SU-DHL-6 (cell line): ENCODE results near the gene TBL2.

ENCODE experiments used
- H2AFZ ChIP-seq: fragments of 200-600 bp; sonication (generic); 2 replicates; pipeline ENCODE4 v1.6.1; 2014; ENCODE audit warnings: low read depth, mild to moderate bottlenecking, moderate library complexity, mixed read lengths, antibody characterized with exemption, low read length; ENCODE audit not compliant: severe bottlenecking
- H3F3A ChIP-seq: fragments of 200-600 bp; shearing (Covaris generic); 2 replicates; pipeline ENCODE4 v1.6.0; 2016; ENCODE audit warnings: antibody characterized with exemption, mild to moderate bottlenecking; ENCODE audit not compliant: insufficient read depth
- H3K27ac ChIP-seq: fragments of 200-600 bp; sonication (generic); 2 replicates; pipeline ENCODE4 v1.5.1; 2016; ENCODE audit warnings: low read depth, mild to moderate bottlenecking, low read length, moderate library complexity, mixed read lengths
- H3K27me3 ChIP-seq: fragments of 200-600 bp; sonication (generic), shearing (Covaris generic); 2 replicates; pipeline ENCODE4 v1.6.0; 2014; ENCODE audit warnings: mild to moderate bottlenecking, low read length
- H3K36me3 ChIP-seq: fragments of 200-600 bp; sonication (generic); 2 replicates; pipeline ENCODE4 v1.6.1; 2014; ENCODE audit warnings: mild to moderate bottlenecking, low read length, mixed read lengths
- H3K4me2 ChIP-seq: fragments of 300-600, 200-600 bp; shearing (Covaris generic), sonication (generic); 2 replicates; pipeline ENCODE4 v1.6.0; 2014; ENCODE audit warnings: low read length, low read depth, mild to moderate bottlenecking; ENCODE audit not compliant: poor library complexity, severe bottlenecking
- H3K4me3 ChIP-seq: fragments of 200-600 bp; sonication (generic); 2 replicates; pipeline ENCODE4 v1.5.1; 2014; ENCODE audit warnings: antibody characterized with exemption, low read length, mild to moderate bottlenecking, mixed read lengths; ENCODE audit not compliant: insufficient read depth, poor library complexity, severe bottlenecking
- H3K79me2 ChIP-seq: fragments of 200-600 bp; sonication (generic); 2 replicates; pipeline ENCODE4 v1.6.1; 2014; ENCODE audit warnings: mild to moderate bottlenecking, low read length, moderate library complexity; ENCODE audit not compliant: insufficient read depth
- H3K9ac ChIP-seq: fragments of 200-600 bp; sonication (generic); 2 replicates; pipeline ENCODE4 v1.7.0; 2014; ENCODE audit warnings: mild to moderate bottlenecking, low read length
- H3K9me2 ChIP-seq: fragments of 200-600 bp; sonication (generic); replicated peaks from 2 replicates; pipeline ENCODE4 v1.6.1; 2014; ENCODE audit warnings: low read length; ENCODE audit not compliant: insufficient read depth
- H3K9me3 ChIP-seq: fragments of 200-600 bp; sonication (generic); 2 replicates; pipeline ENCODE4 v1.6.1; 2014; ENCODE audit warnings: low read length, mixed read lengths; ENCODE audit not compliant: insufficient read depth
- H4K20me1 ChIP-seq: fragments of 200-600 bp; sonication (generic); 2 replicates; pipeline ENCODE4 v1.6.1; 2014; ENCODE audit warnings: low read depth, mild to moderate bottlenecking, antibody characterized with exemption, low read length, moderate library complexity, mixed read lengths
- CTCF ChIP-seq: fragments of 200-600 bp; sonication (generic); IDR thresholded peaks from one replicate; pipeline ENCODE4 v1.5.1; 2017; ENCODE audit warnings: antibody characterized with exemption, mild to moderate bottlenecking, low read length, moderate library complexity; ENCODE audit not compliant: insufficient read depth, poor library complexity, severe bottlenecking
- EZH2phosphoT487 ChIP-seq: fragments of 200-600 bp; sonication (generic), shearing (Covaris generic); conservative IDR thresholded peaks from 2 replicates; pipeline ENCODE4 v1.6.1; 2018; ENCODE audit warnings: mild to moderate bottlenecking, antibody characterized with exemption, low read length, moderate library complexity, mixed read lengths

TBL2 gene

GRCh38 chr7:73573791-73574190 is 4.6 kb downstream of the TBL2 start:
- H3K4me2 ChIP-seq, result no peak overlapping the region
- no peak overlapping the region for H3K4me3 ChIP-seq
- TF ChIP-seq CTCF (no peak), EZH2phosphoT487 (no peak)
- H4K20me1 ChIP-seq, result no peaks in the 10 kb centered on the region
- peaks cover 2% of the 10 kb centered on the region; the same call in 1 of the 2 replicates for H3K36me3 ChIP-seq
- no peaks in the 10 kb centered on the region for H3K9me3 ChIP-seq
- H3K9me2 ChIP-seq, result no peaks in the 10 kb centered on the region
- no peaks in the 10 kb centered on the region for H3K27me3 ChIP-seq
- H3K27ac ChIP-seq, result no peak overlapping the region
- peaks cover under 1% of the 10 kb centered on the region; the same call in 1 of the 2 replicates for H3F3A ChIP-seq
- no peak overlapping the region for H3K9ac ChIP-seq
- H3K79me2 ChIP-seq, result peaks cover 19% of the 10 kb centered on the region
- H2AFZ ChIP-seq, result no peak overlapping the region

- Histone ChIP-seq H3K27me3 (no peaks in the 10 kb centered on the region), H2AFZ (no peak overlapping the region), H3K27ac (no peak overlapping the region), H3K9ac (no peak overlapping the region), H3F3A (no peaks in the 10 kb centered on the region), H3K79me2 (peaks cover 19% of the 10 kb centered on the region), H3K9me3 (no peaks in the 10 kb centered on the region), H4K20me1 (no peaks in the 10 kb centered on the region), H3K4me2 (no peak overlapping the region), H3K9me2 (no peaks in the 10 kb centered on the region), H3K4me3 (no peak overlapping the region), H3K36me3 (peaks cover 2% of the 10 kb centered on the region; the same call in 1 of the 2 replicates)
- TF ChIP-seq CTCF (no peak), EZH2phosphoT487 (no peak)
These were observed 5.1 kb downstream of the TBL2 start for GRCh38 chr7:73573276-73573675.

GRCh38 chr7:73572767-73573186 is 5.6 kb downstream of the TBL2 start:
- Histone ChIP-seq H3K36me3 (peaks cover 2% of the 10 kb centered on the region; the same call in 1 of the 2 replicates), H3K9me3 (no peaks in the 10 kb centered on the region), H3F3A (no peaks in the 10 kb centered on the region), H3K9me2 (no peaks in the 10 kb centered on the region), H3K4me2 (no peak overlapping the region), H3K4me3 (no peak overlapping the region), H2AFZ (no peak overlapping the region), H4K20me1 (no peaks in the 10 kb centered on the region), H3K9ac (no peak overlapping the region), H3K79me2 (peaks cover 15% of the 10 kb centered on the region), H3K27ac (no peak overlapping the region), H3K27me3 (no peaks in the 10 kb centered on the region)
- TF ChIP-seq CTCF (no peak), EZH2phosphoT487 (no peak)
